Panc1 (cell line): ENCODE measurements around the gene SWAP70.

Experiments used
- POLR2AphosphoS5 ChIP-seq: IDR thresholded peaks from 2 replicates; pipeline ENCODE4 v1.6.1; 2012; ENCODE audit warnings: mild to moderate bottlenecking, low read depth, low read length, moderate library complexity
- SIN3A ChIP-seq: IDR thresholded peaks from 2 replicates; pipeline ENCODE4 v1.6.1; 2012; ENCODE audit warnings: low read depth, mild to moderate bottlenecking, low read length, moderate library complexity, borderline replicate concordance; ENCODE audit not compliant: insufficient read depth
- TCF7L2 ChIP-seq: IDR thresholded peaks from 2 replicates; pipeline ENCODE4 v1.6.1; 2011; ENCODE audit warnings: mild to moderate bottlenecking, low read depth, low read length, inconsistent platforms
- TF ChIP-seq, protein P1 (sequence below): fragments of 450-650 bp; IDR thresholded peaks from 2 replicates; pipeline ENCODE4 v1.5.1; 2017; ENCODE audit warnings: mild to moderate bottlenecking
- TF ChIP-seq, protein P2 (sequence below), 2 experiments: IDR thresholded peaks; 2 replicates each; pipeline ENCODE4 v1.6.1; 2011 to 2012; ENCODE audit warnings: low read depth in 2 of 2, control low read depth in 1 of 2, low read length in 1 of 2, mild to moderate bottlenecking in 1 of 2, moderate library complexity in 1 of 2; ENCODE audit not compliant: insufficient read depth in 1 of 2

DNA sequence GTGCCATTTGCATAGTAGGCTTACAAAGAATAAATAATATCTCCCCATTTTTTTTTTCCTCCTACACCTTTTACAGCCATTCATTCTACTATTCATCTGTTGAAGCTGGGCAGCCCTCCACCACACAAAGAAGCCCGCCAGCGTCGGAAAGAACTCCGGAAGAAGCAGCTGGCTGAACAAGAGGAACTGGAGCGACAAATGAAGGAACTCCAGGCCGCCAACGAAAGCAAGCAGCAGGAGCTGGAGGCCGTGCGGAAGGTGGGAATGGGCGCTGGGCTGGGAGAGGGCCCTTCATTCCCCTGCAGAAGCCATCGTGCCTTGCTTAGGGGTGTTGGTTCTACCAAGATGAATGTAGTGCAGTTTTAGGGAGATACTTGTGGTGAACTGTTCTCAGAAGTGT, 68.6 kb downstream of the SWAP70 start:
- TF ChIP-seq, protein P1, sequence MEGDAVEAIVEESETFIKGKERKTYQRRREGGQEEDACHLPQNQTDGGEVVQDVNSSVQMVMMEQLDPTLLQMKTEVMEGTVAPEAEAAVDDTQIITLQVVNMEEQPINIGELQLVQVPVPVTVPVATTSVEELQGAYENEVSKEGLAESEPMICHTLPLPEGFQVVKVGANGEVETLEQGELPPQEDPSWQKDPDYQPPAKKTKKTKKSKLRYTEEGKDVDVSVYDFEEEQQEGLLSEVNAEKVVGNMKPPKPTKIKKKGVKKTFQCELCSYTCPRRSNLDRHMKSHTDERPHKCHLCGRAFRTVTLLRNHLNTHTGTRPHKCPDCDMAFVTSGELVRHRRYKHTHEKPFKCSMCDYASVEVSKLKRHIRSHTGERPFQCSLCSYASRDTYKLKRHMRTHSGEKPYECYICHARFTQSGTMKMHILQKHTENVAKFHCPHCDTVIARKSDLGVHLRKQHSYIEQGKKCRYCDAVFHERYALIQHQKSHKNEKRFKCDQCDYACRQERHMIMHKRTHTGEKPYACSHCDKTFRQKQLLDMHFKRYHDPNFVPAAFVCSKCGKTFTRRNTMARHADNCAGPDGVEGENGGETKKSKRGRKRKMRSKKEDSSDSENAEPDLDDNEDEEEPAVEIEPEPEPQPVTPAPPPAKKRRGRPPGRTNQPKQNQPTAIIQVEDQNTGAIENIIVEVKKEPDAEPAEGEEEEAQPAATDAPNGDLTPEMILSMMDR, result no peak
- TF ChIP-seq POLR2AphosphoS5, result no peak
- TF ChIP-seq, protein P2, sequence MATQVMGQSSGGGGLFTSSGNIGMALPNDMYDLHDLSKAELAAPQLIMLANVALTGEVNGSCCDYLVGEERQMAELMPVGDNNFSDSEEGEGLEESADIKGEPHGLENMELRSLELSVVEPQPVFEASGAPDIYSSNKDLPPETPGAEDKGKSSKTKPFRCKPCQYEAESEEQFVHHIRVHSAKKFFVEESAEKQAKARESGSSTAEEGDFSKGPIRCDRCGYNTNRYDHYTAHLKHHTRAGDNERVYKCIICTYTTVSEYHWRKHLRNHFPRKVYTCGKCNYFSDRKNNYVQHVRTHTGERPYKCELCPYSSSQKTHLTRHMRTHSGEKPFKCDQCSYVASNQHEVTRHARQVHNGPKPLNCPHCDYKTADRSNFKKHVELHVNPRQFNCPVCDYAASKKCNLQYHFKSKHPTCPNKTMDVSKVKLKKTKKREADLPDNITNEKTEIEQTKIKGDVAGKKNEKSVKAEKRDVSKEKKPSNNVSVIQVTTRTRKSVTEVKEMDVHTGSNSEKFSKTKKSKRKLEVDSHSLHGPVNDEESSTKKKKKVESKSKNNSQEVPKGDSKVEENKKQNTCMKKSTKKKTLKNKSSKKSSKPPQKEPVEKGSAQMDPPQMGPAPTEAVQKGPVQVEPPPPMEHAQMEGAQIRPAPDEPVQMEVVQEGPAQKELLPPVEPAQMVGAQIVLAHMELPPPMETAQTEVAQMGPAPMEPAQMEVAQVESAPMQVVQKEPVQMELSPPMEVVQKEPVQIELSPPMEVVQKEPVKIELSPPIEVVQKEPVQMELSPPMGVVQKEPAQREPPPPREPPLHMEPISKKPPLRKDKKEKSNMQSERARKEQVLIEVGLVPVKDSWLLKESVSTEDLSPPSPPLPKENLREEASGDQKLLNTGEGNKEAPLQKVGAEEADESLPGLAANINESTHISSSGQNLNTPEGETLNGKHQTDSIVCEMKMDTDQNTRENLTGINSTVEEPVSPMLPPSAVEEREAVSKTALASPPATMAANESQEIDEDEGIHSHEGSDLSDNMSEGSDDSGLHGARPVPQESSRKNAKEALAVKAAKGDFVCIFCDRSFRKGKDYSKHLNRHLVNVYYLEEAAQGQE (IDR thresholded peaks at IDR 0.05; ENCODE audit: insufficient read depth in 1 of 2, low read depth in 2 of 2, low read length in 1 of 2), result no peak
- no peak for TF ChIP-seq SIN3A
- no peak for TF ChIP-seq TCF7L2
